ENCODE results near the gene TIMP3. TPM values are rescaled to one million over a fixed set of nuclear protein-coding genes. Genes with fewer than 3 reads are reported as not detected.

The TIMP3 gene
- total RNA-seq, 1 donor from 2014 or later = 288 TPM

GRCh38 chr22:32780726-32781310 is 20.7 kb upstream of the TIMP3 start:
- no peak for ATAC-seq
- no peak for DNase-seq (ENCODE audit: missing footprints)
- intact Hi-C loops (cut with DNase I) = no loop called here

- no peak for DNase-seq (ENCODE audit: missing footprints)
- ATAC-seq = peak; percentile 53
- intact Hi-C loops (cut with DNase I) = no loop called here
These were observed 19.8 kb upstream of the TIMP3 start for GRCh38 chr22:32781695-32782094.

- no peak for ATAC-seq
- DNase-seq (ENCODE audit: missing footprints) = no peak
- intact Hi-C loops (cut with DNase I) = no loop called here
These were observed 16.0 kb upstream of the TIMP3 start for GRCh38 chr22:32785321-32786026.

- no peak for DNase-seq (ENCODE audit: missing footprints)
- intact Hi-C loops (cut with DNase I) = no loop called here
- ATAC-seq = no peak
These were observed 15.5 kb upstream of the TIMP3 start for GRCh38 chr22:32786027-32786418.

GRCh38 chr22:32788904-32789624 is 12.4 kb upstream of the TIMP3 start:
- ATAC-seq = peak; percentile 56
- intact Hi-C loops (cut with DNase I) = no loop called here
- DNase-seq (ENCODE audit: missing footprints) = no peak

GRCh38 chr22:32789797-32790620 is 11.5 kb upstream of the TIMP3 start:
- intact Hi-C loops (cut with DNase I) = no loop called here
- ATAC-seq = no peak
- DNase-seq (ENCODE audit: missing footprints) = no peak

GRCh38 chr22:32791056-32791455 is 10.4 kb upstream of the TIMP3 start:
- DNase-seq (ENCODE audit: missing footprints) (no peak), ATAC-seq (no peak)
- intact Hi-C loops (cut with DNase I) = no loop called here

- no peak for DNase-seq (ENCODE audit: missing footprints)
- intact Hi-C loops (cut with DNase I) = no loop called here
- no peak for ATAC-seq
These were observed 10.0 kb upstream of the TIMP3 start for GRCh38 chr22:32791485-32791884.

GRCh38 chr22:32793589-32793988 is 7.9 kb upstream of the TIMP3 start:
- no peak for DNase-seq (ENCODE audit: missing footprints)
- ATAC-seq = no peak
- intact Hi-C loops (cut with DNase I) = no loop called here

GRCh38 chr22:32794449-32795213 is 6.9 kb upstream of the TIMP3 start:
- no peak for ATAC-seq
- no peak for DNase-seq (ENCODE audit: missing footprints)
- intact Hi-C loops (cut with DNase I) = loop anchor here (5.0 kb wide), 1 partner anchor 87 kb away; no protein-coding TSS in a partner anchor

- ATAC-seq (no peak), DNase-seq (ENCODE audit: missing footprints) (no peak)
- intact Hi-C loops (cut with DNase I) = loop anchor here (5.0 kb wide), 1 partner anchor 88 kb away; no protein-coding TSS in a partner anchor
These were observed 6.3 kb upstream of the TIMP3 start for GRCh38 chr22:32795214-32795596.

GRCh38 chr22:32796865-32797573 is 4.5 kb upstream of the TIMP3 start:
- DNase-seq (ENCODE audit: missing footprints) = peak; percentile 87
- peak; percentile 59 for ATAC-seq
- intact Hi-C loops (cut with DNase I) = loop anchor here (1.0 to 5.0 kb wide), 3 partner anchors 90 to 268 kb away; no protein-coding TSS in a partner anchor

- no peak for ATAC-seq
- intact Hi-C loops (cut with DNase I) = loop anchor here (5.0 kb wide), 1 partner anchor 92 kb away; no protein-coding TSS in a partner anchor
- no peak for DNase-seq (ENCODE audit: missing footprints)
These were observed 2.0 kb upstream of the TIMP3 start for GRCh38 chr22:32799496-32799895.

GRCh38 chr22:32800158-32800882 is 1.2 kb upstream of the TIMP3 start:
- intact Hi-C loops (cut with DNase I) = loop anchor here (2.0 kb wide), 1 partner anchor 186 kb away; no protein-coding TSS in a partner anchor
- no peak for DNase-seq (ENCODE audit: missing footprints)

GRCh38 chr22:32800994-32801536 is 440 bp upstream of the TIMP3 start:
- ATAC-seq (peak; percentile 19), DNase-seq (ENCODE audit: missing footprints) (no peak)
- intact Hi-C loops (cut with DNase I) = loop anchor here (2.0 kb wide), 1 partner anchor 186 kb away; no protein-coding TSS in a partner anchor

More at GRCh38 chr22:32800158-32800882, 1.2 kb upstream of the TIMP3 start:
- no peak for ATAC-seq

GRCh38 chr22:32802237-32802765 is 796 bp downstream of the TIMP3 start:
- DNase-seq (ENCODE audit: missing footprints) = no peak
- intact Hi-C loops (cut with DNase I) = no loop called here
- ATAC-seq = no peak
